Ramos (cell line): ENCODE data around the gene ELMO1.

Experiments
- in situ Hi-C: fragments of 300-500 bp; cut with MboI; formaldehyde crosslinking; loops from one replicate; pipeline ENCODE4 v1.14.3; 2022; ENCODE audit warnings: low sequenced_read_pairs; ENCODE audit not compliant: unreplicated experiment

The ELMO1 gene

DNA sequence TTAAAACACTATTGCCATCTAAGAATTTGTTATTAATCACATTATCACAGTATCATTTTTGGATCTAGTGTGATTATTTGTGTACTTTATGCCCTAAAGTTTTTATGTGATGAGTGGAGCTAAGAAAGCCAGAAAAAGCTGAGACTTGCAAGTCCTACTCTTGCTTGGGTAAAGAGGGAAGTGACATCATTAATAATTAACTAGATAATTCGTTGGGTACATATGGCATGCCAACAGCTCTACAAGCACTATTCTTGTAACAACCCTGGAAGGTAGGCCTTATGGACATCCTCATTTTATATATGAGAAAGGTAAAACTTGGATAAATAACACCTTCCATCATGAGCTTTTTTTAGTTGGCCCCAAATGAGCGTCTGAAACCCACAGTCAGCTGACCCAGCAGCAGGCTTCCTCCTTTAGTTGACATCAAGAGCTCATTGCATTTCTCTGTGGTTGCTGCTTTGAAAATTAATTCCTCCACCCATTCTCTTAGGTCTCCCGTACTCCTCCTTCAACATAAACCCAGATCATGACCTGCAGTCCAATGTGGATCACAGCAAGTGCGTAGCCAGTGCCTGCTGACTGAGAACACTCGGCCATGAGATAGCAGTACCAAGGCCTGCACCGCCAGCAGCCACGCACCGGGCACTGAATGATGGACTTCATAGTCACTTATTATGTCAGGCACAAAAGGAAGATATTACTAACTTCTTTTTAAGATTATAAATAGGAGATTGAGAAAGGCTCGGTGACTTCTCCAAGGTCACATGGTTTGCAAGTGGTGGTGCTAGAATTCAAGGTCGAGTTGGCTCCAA is 432.4 kb downstream of the ELMO1 start:
- in situ Hi-C loops, result no loop called here

DNA sequence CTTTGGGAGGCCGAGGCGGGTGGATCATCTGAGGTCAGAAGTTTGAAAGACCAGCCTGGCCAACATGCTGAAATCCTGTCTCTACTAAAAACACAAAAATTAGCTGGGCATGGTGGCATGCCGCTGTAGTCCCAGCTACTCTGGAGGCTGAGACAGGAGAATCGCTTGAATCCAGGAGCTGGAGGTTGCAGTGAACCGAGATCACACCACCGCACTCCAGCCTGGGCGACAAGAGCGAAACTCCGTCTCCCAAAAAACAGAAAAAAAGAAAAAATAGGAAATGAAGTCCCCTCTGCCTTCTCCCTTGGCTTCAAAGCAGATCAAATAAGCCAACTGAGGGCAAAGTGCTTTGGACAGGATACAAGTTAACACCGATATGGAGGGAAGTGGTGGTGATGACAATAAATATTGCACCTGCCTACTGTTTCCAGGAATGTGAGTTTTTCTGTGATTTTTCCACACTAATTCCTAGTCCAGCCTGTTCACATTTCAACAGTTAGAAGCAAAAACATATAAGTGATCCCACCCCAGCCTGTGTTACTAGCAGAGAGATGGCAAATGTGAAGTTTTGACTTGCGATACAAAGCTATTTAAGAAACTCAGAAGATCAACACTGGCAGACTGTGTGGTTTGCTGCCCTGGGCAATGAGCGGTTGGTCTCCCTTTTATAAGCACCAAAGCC is 433.2 kb downstream of the ELMO1 start:
- in situ Hi-C loops, result no loop called here

DNA sequence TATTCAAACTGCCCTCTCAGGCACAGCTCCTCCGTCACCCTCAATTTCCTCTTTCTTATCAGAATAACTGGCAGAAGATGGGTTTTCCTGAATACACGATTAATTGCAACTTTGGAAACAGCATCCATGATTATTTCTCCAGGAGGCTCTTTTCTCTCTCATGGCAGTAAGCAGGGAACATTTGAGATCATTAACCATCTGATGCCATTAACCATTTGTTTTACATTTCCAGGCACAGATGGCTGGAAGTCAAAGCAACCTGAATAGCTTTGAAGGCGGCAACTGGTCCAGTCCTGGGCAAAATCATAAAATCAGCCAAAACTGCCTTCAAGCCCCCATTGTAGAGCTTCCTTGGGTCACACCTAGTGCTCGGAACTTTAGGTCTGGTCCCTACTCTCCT is 434.9 kb downstream of the ELMO1 start:
- in situ Hi-C loops, result no loop called here

DNA sequence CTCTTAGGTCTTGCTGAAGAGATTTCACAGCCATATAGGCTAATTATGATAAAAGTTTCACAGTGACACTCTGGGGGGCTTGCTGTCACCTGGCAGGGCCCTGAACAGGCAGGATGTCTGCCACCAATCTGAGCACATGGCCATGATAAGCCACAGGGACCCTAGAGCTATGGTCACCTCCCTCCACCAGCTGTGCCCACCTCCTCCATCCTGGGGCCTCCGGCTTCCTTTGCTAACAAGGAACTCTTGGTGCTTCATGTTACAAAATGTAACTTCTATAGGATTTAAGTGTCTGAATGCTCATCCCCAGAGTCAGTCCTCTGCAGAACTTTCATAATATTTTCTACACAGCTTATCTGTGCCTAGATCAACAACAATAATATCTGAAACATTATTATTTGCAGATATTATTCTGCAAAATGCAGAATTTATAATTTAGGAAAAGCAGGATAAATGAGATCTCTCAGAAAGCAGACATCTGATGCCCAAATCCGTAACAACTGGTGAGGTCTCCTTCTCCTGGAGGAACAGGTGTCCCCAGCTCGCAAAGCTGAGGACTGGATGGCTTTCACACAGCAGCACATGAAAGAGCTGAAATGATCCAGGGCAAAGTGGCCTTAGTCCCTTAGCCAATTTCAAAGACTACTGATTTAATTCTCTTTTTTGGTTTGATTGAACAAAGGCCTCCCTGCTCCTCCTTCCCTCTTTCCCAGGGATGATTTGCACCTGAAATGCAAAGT is 437.3 kb downstream of the ELMO1 start:
- in situ Hi-C loops, result no loop called here

DNA sequence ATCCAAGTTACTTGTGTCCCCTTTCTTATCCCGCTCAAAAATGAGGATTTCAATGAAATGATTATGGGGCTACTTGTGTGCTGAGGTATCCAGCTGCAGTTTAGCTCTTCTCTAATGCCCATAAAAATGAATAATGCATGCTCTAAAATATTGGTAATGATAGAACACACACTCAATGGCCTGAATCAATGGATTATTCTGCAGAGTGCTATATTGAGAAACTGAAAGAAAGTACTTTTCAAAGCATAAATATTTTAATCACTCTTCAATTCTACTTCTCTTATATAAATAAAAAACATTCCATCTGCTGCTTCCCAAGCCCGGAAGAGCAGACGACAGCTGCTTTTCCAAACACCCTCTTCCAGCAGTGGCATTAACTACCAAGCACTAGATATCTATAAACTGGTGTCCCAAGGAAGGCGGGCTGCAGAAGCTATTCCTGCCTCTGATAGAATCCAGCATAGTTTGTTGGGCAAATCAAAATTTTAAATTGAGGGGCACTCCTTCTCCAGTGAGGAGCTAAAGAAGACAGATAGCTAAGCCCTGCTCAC is 439.5 kb downstream of the ELMO1 start:
- in situ Hi-C loops, result no loop called here

DNA sequence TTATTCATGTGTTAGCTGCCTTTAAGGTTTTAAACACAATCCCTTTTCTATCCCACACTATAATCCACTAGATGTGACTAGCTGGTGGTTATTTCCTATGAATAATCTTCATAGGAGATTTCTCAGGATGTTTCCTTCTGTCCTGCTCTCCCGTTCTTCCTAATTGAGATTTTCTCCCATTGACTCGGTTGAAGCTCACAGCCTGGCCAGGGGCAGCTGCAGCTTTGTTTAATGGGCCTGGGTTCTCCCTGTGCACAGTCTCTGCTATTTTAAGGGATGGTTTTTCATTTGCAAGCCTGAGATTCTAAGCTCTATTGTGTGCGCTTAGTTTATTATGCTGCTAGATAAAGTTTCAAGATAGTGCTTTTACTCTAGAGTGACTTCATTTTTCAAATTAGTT is 441.0 kb downstream of the ELMO1 start:
- in situ Hi-C loops, result no loop called here

DNA sequence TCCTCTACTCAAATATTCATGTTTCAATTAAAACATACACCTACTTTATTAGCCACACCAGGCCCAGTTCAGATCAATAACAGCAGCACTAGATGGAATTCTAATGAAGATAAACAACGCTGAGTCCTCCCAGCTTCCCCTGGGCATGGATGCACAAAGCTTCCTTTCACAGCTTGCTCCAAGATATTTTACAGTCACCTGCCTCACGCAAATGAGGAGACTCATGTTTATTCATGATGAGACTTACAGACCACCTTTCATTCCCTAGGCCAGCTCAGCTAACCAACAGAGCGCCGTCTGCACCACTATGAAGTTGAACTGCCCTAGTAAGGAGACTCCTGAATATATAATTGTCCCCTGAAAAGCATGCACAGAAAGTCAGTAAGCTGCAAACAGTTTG is 441.4 kb downstream of the ELMO1 start:
- in situ Hi-C loops, result no loop called here

DNA sequence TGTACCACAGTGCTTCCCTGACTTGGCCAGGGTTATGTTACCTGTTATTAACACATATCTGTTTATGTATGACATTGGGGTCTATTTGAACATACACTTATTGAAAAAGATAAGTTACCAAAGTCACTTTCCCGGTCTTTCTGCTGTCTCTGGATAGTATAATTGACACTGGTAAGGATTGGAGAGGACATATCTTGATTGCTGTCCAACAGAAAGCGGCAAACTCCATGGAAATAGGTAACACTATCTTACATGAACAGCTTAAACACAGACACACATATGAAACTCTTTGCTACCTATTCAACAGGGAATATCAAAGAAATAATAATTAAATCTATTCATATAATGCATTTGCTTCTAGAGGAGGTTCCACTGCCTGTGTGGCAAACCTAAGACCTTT is 441.9 kb downstream of the ELMO1 start:
- in situ Hi-C loops, result no loop called here

DNA sequence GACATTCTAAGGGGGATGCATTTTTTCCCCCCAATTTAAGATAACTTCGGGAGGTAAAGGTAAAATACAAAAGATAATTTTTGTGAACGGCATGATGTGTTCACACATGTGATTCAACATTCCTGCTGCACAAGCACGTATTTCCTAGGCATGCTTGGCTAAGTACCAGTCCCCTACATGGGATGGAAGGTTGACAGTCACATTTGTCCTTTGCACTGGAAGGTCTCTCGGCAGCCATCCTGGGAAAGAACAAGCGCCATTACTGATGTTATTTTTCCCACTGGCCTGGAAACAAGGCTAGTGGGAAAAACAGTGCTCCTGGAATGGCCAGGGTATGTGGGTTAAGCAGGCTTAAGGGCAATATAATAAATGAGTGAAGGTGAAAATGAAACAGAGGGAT is 448.2 kb downstream of the ELMO1 start:
- in situ Hi-C loops, result no loop called here

DNA sequence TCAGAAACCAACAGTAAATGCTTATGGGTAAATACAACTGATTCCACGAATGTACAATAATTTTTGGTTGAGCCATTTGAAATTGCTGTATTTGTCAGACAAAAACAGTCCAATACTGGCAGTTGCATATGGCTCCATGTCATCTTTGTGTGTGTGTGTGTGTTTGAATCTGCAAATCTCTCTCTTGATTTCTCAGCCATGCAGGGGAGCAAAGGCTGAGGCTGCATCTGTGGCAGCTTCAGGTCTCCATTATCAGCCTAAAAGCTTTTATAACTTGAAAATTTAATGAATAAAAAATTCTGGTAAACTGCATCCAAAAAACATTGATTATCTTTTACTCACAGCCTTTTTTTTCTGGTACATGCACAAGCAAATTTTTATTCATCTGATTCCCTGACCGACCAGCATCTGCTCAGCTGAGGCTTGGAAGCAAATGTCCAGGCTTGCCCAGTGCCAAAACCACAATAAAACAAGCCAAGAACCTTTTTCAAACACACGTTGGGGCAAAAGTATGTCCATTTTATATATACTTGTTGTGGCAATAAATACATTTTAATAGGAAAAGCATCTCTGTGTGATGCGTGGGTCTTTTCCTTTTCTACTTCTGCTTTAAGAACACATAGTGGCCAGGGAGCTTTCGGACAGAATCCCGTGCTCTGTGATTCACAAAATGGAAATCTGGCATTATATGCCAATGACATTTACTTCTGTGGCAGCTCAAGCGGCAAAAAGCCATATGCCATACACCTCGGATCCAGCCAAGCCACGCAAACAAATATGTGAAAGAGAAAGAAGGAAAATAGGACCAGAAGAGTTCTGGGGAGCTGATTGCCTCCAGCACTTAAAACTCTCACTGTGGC is 448.8 kb downstream of the ELMO1 start:
- in situ Hi-C loops, result loop anchor here (25.0 kb wide), 2 partner anchors 187 to 362 kb away; no protein-coding TSS in a partner anchor

DNA sequence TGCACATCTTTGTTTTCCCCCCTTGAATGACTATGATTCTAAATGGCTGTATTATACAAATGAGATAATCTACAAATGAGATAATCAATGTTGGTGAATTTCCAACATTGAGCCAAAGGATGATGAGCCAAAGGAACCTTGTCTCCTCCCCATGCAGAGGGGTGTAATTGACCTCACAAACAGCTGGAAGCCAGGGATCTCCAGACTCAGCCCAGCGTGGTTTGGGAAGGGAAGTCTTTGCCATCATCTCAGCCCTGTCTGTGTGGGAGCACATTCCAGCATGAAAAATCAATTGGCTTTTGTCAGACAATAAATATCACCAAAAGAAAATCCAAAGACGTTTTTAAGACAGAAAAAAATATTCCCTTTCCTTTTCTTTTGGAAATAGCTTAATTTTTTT is 452.9 kb downstream of the ELMO1 start:
- in situ Hi-C loops, result loop anchor here (25.0 kb wide), 2 partner anchors 192 to 367 kb away; no protein-coding TSS in a partner anchor

DNA sequence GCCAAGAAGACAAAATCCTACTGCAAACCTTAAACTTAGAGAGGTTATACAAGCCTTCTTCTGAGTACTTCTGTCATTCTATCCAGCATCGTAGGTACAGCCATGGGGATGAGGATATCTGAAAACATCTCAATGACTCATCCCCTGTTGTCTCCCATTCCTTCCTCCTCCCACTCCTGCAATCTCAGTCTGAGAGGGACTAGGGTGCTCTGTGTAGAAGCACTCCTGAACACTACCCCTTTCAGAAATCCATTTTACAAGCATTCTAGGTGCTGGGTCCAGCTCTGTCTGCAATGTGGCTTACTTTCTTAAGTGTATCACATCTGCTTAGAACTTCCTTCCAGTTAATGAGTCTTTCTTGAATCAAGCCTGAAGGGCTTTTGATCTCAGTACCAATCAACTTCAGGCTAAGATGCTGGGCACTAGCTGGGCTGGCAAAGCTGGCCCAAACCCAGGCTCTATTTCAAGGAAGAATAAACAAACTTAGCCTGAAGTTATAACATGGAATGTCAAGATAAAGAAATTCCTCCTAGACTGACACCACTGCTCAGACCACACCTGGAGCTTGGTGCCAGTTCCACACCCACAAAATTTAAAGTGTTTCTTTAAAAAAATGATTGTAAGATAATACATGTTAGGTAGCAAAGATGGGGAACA is 454.1 kb downstream of the ELMO1 start:
- in situ Hi-C loops, result loop anchor here (25.0 kb wide), 2 partner anchors 193 to 368 kb away; no protein-coding TSS in a partner anchor

DNA sequence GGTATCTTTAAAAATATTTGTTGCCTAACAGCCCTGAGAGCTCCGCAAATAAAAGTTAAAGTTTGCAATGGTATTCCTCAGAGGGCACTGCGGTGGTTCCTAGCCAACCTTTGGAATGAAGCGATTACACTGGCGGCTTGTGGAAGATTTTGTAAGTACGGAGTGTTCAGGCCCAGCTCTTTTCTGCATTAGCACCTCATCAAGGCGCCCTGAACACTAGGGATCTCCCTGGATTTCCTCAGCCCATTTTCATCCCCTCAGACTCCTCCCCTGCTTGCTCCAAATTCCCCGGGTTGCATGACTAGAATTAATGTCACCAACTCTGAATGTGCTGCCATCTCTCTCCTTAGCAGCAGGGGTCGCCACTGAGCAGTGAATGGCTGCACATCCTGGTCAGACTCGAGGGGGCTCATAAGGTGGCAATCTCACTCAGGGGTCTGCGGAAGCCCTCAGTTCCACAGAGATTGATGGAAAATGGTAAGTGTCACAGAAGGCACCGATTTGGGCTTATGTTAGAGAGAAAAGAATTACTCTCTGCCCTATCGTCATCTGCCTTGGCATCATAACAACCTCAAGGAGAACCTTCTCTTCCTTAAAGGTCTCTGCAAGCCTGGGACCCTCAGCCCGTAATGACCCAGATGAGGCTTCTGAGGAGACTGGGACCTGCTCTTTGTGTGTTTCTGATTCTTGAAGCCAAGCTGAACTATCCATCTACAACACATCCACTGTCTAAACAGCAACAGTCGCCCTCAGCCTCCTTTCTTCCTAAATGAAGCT is 461.5 kb downstream of the ELMO1 start:
- in situ Hi-C loops, result loop anchor here (25.0 kb wide), 2 partner anchors 200 to 375 kb away; no protein-coding TSS in a partner anchor

DNA sequence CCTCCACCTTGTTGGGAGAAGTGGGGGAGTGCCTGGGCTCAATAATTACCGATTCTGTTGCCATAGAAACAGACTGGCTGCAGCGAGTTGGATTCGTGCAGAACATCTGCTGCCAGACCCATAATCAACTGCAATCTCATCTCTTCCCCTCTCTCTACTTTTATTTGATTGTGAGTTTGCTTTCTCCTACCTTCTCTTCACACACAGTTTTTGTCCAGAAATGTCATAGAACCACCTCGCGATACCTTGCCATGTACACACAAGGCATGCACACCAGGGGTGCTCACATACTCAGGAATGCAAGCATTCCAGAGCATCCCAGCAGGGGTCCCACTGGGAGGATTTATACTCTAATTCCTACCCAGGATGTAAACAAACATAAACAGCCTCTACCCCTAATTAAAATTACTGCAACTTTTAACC is 462.1 kb downstream of the ELMO1 start:
- in situ Hi-C loops, result loop anchor here (25.0 kb wide), 2 partner anchors 201 to 376 kb away; no protein-coding TSS in a partner anchor

DNA sequence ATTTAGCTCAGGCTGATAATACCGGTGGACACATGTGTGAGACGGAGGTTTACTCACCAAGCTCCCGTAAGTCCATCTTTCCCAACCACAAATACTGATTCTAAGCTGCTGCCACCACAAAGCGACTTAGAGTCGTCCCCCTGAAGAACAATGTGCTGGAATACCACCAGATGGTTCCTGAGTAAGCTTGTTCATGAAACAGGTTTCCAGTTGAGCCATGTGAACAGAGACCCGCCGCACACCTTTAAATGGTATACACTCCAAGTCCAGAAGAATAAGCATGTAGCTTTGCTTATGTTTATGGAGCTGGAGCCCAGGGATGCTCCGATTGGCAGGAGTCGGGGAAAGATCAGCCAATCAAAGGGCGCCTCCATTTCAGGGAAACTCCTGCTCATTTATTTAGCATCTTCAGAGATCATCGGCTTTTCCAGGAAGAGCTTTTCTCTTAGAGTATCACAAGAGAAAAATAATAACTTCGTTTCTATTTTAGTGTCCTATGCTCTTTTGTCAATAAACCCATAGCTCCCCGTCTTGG is 462.7 kb downstream of the ELMO1 start:
- in situ Hi-C loops, result loop anchor here (25.0 kb wide), 2 partner anchors 201 to 376 kb away; no protein-coding TSS in a partner anchor

DNA sequence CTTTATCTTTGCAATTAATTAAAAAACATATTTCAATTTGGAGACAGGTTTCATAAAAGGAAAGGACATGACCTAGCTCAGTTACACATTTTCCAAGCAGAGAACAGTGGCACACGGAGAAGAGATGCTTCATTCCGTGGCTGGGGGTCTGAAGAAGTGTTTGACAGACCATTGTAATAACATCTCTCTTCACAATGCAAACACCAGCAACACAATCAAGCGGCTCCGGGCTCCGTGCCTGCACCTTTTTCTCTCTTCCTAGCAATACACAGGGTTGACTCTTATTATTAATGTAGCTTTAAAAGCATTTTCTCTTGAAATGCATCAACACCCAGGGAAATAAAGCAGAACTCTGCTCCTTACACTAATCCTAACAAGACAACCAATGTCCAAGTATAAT is 463.3 kb downstream of the ELMO1 start:
- in situ Hi-C loops, result loop anchor here (25.0 kb wide), 2 partner anchors 202 to 377 kb away; no protein-coding TSS in a partner anchor

DNA sequence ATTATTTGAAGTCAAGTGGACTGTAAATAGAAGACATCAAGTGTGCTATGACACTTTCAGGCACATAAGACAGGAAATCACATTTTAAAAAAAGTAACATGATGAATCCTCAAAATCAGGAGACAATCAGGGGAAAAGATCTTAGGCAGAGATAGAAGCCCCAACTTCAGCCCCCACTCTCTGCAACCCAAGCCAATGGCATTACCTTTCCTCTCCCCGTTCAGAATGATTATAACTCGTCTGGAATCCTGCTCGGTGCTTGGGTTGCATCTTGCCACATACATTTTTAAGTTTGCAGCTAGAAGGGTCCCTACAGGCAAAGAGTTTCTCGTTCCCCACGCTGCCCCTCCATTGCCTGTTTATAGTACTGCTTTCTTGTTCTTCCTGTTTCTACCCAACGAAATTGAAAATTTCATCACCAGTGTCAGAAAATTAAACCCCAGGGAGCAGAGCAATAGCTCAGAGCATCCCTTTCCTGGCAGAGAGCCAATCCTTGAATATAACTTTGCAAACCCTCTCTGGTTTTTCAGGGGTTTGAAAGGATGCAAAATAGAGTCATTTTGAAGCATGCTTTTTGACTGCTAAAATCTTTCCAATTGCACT is 463.9 kb downstream of the ELMO1 start:
- in situ Hi-C loops, result loop anchor here (25.0 kb wide), 2 partner anchors 202 to 377 kb away; no protein-coding TSS in a partner anchor
